HEK293 (cell line): ENCODE measurements around the gene NEFH.
A peak's percentile ranks its signal among the peaks of the same experiment; 100 is the strongest.

Experiments used
- CTCF ChIA-PET: fragments of 350-600 bp; formaldehyde crosslinking; extraction: SDS; loops from one replicate; lab custom pipeline; 2021; ENCODE audit warnings: antibody characterized with exemption; lab: Yijun Ruan, JAX
- POLR2A ChIA-PET: fragments of 300-600 bp; formaldehyde crosslinking; extraction: SDS; loops from one replicate; lab custom pipeline; 2020; ENCODE audit warnings: antibody characterized with exemption, inconsistent platforms; lab: Yijun Ruan, JAX
- H3K27ac ChIP-seq: fragments of 200-500 bp; sonication (Bioruptor generic); 2 replicates; pipeline ENCODE4 v1.5.1; 2014; ENCODE audit warnings: low read depth, low read length, control low read depth, inconsistent platforms; ENCODE audit errors: extremely low read depth
- H3K36me3 ChIP-seq, 2 experiments: fragments of 200-500 bp in 1 of 2; sonication (Bioruptor generic) in 1 of 2; 1 replicate in 1 of 2; 2 replicates in 1 of 2; pipeline ENCODE4 v1.5.1; 2014 to 2017; ENCODE audit warnings: inconsistent platforms in 2 of 2, low read length in 2 of 2; ENCODE audit not compliant: control insufficient read depth in 2 of 2, insufficient read depth in 1 of 2
- H3K4me1 ChIP-seq: fragments of 200-500 bp; sonication (Bioruptor generic); 2 replicates; pipeline ENCODE4 v1.5.1; 2014; ENCODE audit warnings: mild to moderate bottlenecking, low read length, inconsistent platforms; ENCODE audit not compliant: control insufficient read depth, insufficient read depth
- H3K4me3 ChIP-seq: 2 replicates; pipeline ENCODE4 v1.5.1; 2011; ENCODE audit warnings: low read depth, mild to moderate bottlenecking, control low read depth, low read length, moderate library complexity
- H3K9me3 ChIP-seq: fragments of 200-500 bp; sonication (Bioruptor generic); 2 replicates; pipeline ENCODE4 v1.5.1; 2014; ENCODE audit warnings: low read depth, low read length, inconsistent platforms; ENCODE audit not compliant: control insufficient read depth, insufficient read depth
- ATF2 ChIP-seq: fragments of 450-650 bp; formaldehyde crosslinking; IDR thresholded peaks from 2 replicates; pipeline ENCODE4 v1.5.1; 2016; ENCODE audit warnings: missing biosample characterization, missing genetic modification characterization, low read depth
- GLI4 ChIP-seq: fragments of 450-650 bp; formaldehyde crosslinking; IDR thresholded peaks from 2 replicates; pipeline ENCODE4 v1.5.1; 2016; ENCODE audit warnings: missing biosample characterization, missing genetic modification characterization
- GLIS1 ChIP-seq: fragments of 450-650 bp; formaldehyde crosslinking; IDR thresholded peaks from 2 replicates; pipeline ENCODE4 v1.5.1; 2016; ENCODE audit warnings: missing biosample characterization, missing genetic modification characterization
- KLF10 ChIP-seq: fragments of 450-650 bp; IDR thresholded peaks from 2 replicates; pipeline ENCODE4 v1.5.1; 2018; ENCODE audit warnings: missing biosample characterization, mild to moderate bottlenecking, missing genetic modification characterization
- KLF16 ChIP-seq: fragments of 450-650 bp; formaldehyde crosslinking; IDR thresholded peaks from 2 replicates; pipeline ENCODE4 v1.5.1; 2017; ENCODE audit warnings: missing biosample characterization, missing genetic modification characterization
- MYNN ChIP-seq: fragments of 450-650 bp; formaldehyde crosslinking; IDR thresholded peaks from 2 replicates; pipeline ENCODE4 v1.5.1; 2016; ENCODE audit warnings: missing biosample characterization, missing genetic modification characterization, borderline replicate concordance
- OSR2 ChIP-seq: fragments of 450-650 bp; formaldehyde crosslinking; IDR thresholded peaks from 2 replicates; pipeline ENCODE4 v1.5.1; 2016; ENCODE audit warnings: missing biosample characterization, missing genetic modification characterization
- PRDM1 ChIP-seq: fragments of 450-650 bp; formaldehyde crosslinking; IDR thresholded peaks from 2 replicates; pipeline ENCODE4; 2016; ENCODE audit warnings: missing biosample characterization, missing genetic modification characterization
- SCRT1 ChIP-seq: fragments of 450-650 bp; formaldehyde crosslinking; IDR thresholded peaks from 2 replicates; pipeline ENCODE4 v1.5.1; 2016; ENCODE audit warnings: missing biosample characterization, missing genetic modification characterization, borderline replicate concordance
- SP3 ChIP-seq: fragments of 450-650 bp; formaldehyde crosslinking; IDR thresholded peaks from 2 replicates; pipeline ENCODE4 v1.5.1; 2016; ENCODE audit warnings: missing biosample characterization, missing genetic modification characterization
- SP7 ChIP-seq: fragments of 450-650 bp; formaldehyde crosslinking; IDR thresholded peaks from 2 replicates; pipeline ENCODE4 v1.5.1; 2016; ENCODE audit warnings: missing biosample characterization, missing genetic modification characterization
- YY1 ChIP-seq: fragments of 450-650 bp; formaldehyde crosslinking; IDR thresholded peaks from 2 replicates; pipeline ENCODE4 v1.5.1; 2018; ENCODE audit warnings: missing biosample characterization, missing genetic modification characterization
- ZBTB17 ChIP-seq: fragments of 450-650 bp; formaldehyde crosslinking; IDR thresholded peaks from 2 replicates; pipeline ENCODE4 v1.5.1; 2016; ENCODE audit warnings: missing biosample characterization, missing genetic modification characterization
- ZBTB20 ChIP-seq: fragments of 450-650 bp; formaldehyde crosslinking; IDR thresholded peaks from 2 replicates; pipeline ENCODE4 v1.5.1; 2016; ENCODE audit warnings: missing biosample characterization, missing genetic modification characterization
- ZBTB48 ChIP-seq: fragments of 450-650 bp; formaldehyde crosslinking; IDR thresholded peaks from 2 replicates; pipeline ENCODE4 v1.5.1; 2016; ENCODE audit warnings: missing biosample characterization, missing genetic modification characterization
- ZEB2 ChIP-seq: fragments of 450-650 bp; formaldehyde crosslinking; IDR thresholded peaks from 2 replicates; pipeline ENCODE4 v1.5.1; 2016; ENCODE audit warnings: missing biosample characterization, missing genetic modification characterization
- ZNF112 ChIP-seq: fragments of 450-650 bp; formaldehyde crosslinking; IDR thresholded peaks from 2 replicates; pipeline ENCODE4 v1.5.0; 2017; ENCODE audit warnings: missing biosample characterization, missing genetic modification characterization
- ZNF121 ChIP-seq: fragments of 450-650 bp; formaldehyde crosslinking; IDR thresholded peaks from 2 replicates; pipeline ENCODE4 v1.5.1; 2016; ENCODE audit warnings: missing biosample characterization, missing genetic modification characterization
- ZNF155 ChIP-seq: fragments of 450-650 bp; formaldehyde crosslinking; IDR thresholded peaks from 2 replicates; pipeline ENCODE4 v1.5.1; 2016; ENCODE audit warnings: missing biosample characterization, missing genetic modification characterization
- ZNF2 ChIP-seq: fragments of 450-650 bp; formaldehyde crosslinking; IDR thresholded peaks from 2 replicates; pipeline ENCODE4 v1.5.1; 2016; ENCODE audit warnings: missing biosample characterization, missing genetic modification characterization
- ZNF202 ChIP-seq: fragments of 450-650 bp; formaldehyde crosslinking; IDR thresholded peaks from 2 replicates; pipeline ENCODE4 v1.5.1; 2016; ENCODE audit warnings: missing biosample characterization, missing genetic modification characterization, borderline replicate concordance
- ZNF24 ChIP-seq: fragments of 450-650 bp; formaldehyde crosslinking; IDR thresholded peaks from 2 replicates; pipeline ENCODE4 v1.5.1; 2016; ENCODE audit warnings: missing biosample characterization, missing genetic modification characterization
- ZNF324 ChIP-seq: fragments of 450-650 bp; formaldehyde crosslinking; IDR thresholded peaks from 2 replicates; pipeline ENCODE4 v1.5.1; 2016; ENCODE audit warnings: missing biosample characterization, missing genetic modification characterization
- ZNF350 ChIP-seq: fragments of 450-650 bp; formaldehyde crosslinking; IDR thresholded peaks from 2 replicates; pipeline ENCODE4 v1.5.0; 2017; ENCODE audit warnings: missing biosample characterization, mild to moderate bottlenecking, missing genetic modification characterization
- ZNF404 ChIP-seq: fragments of 450-650 bp; formaldehyde crosslinking; IDR thresholded peaks from 2 replicates; pipeline ENCODE4 v1.5.1; 2017; ENCODE audit warnings: missing biosample characterization, missing genetic modification characterization
- ZNF416 ChIP-seq: fragments of 450-650 bp; formaldehyde crosslinking; IDR thresholded peaks from 2 replicates; pipeline ENCODE4 v1.5.1; 2016; ENCODE audit warnings: missing biosample characterization, missing genetic modification characterization
- ZNF449 ChIP-seq: fragments of 450-650 bp; formaldehyde crosslinking; IDR thresholded peaks from 2 replicates; pipeline ENCODE4 v1.5.1; 2017; ENCODE audit warnings: missing biosample characterization, mild to moderate bottlenecking, missing genetic modification characterization, moderate library complexity
- ZNF514 ChIP-seq: fragments of 450-650 bp; formaldehyde crosslinking; IDR thresholded peaks from 2 replicates; pipeline ENCODE4 v1.5.1; 2016; ENCODE audit warnings: missing biosample characterization, missing genetic modification characterization
- ZNF544 ChIP-seq: fragments of 450-650 bp; formaldehyde crosslinking; IDR thresholded peaks from 2 replicates; pipeline ENCODE4 v1.5.0; 2017; ENCODE audit warnings: missing biosample characterization, missing genetic modification characterization
- ZNF555 ChIP-seq: fragments of 450-650 bp; formaldehyde crosslinking; conservative IDR thresholded peaks from 2 replicates; pipeline ENCODE4 v1.5.1; 2017; ENCODE audit warnings: missing biosample characterization, mild to moderate bottlenecking, missing genetic modification characterization, inconsistent platforms
- ZNF558 ChIP-seq: fragments of 450-650 bp; formaldehyde crosslinking; IDR thresholded peaks from 2 replicates; pipeline ENCODE4 v1.5.1; 2016; ENCODE audit warnings: missing biosample characterization, missing genetic modification characterization
- ZNF585B ChIP-seq: fragments of 450-650 bp; formaldehyde crosslinking; IDR thresholded peaks from 2 replicates; pipeline ENCODE4 v1.5.1; 2016; ENCODE audit warnings: missing biosample characterization, missing genetic modification characterization
- ZNF600 ChIP-seq: fragments of 450-650 bp; formaldehyde crosslinking; IDR thresholded peaks from 2 replicates; pipeline ENCODE4 v1.5.1; 2016; ENCODE audit warnings: missing biosample characterization, missing genetic modification characterization
- ZNF610 ChIP-seq: fragments of 450-650 bp; formaldehyde crosslinking; IDR thresholded peaks from 2 replicates; pipeline ENCODE4 v1.5.1; 2016; ENCODE audit warnings: missing biosample characterization, missing genetic modification characterization, borderline replicate concordance
- ZNF626 ChIP-seq: fragments of 450-650 bp; sonication (Bioruptor Pico); formaldehyde crosslinking; IDR thresholded peaks from 2 replicates; pipeline ENCODE4 v1.5.1; 2018; ENCODE audit warnings: missing biosample characterization, missing genetic modification characterization, inconsistent platforms
- ZNF654 ChIP-seq: fragments of 450-650 bp; formaldehyde crosslinking; IDR thresholded peaks from 2 replicates; pipeline ENCODE4 v1.5.1; 2016; ENCODE audit warnings: low read depth, missing biosample characterization, missing genetic modification characterization
- ZNF664 ChIP-seq: fragments of 450-650 bp; formaldehyde crosslinking; IDR thresholded peaks from 2 replicates; pipeline ENCODE4 v1.5.1; 2016; ENCODE audit warnings: missing biosample characterization, missing genetic modification characterization
- ZNF747 ChIP-seq: fragments of 450-650 bp; formaldehyde crosslinking; IDR thresholded peaks from 2 replicates; pipeline ENCODE4 v1.5.1; 2016; ENCODE audit warnings: missing biosample characterization, missing genetic modification characterization
- ZNF777 ChIP-seq: fragments of 450-650 bp; formaldehyde crosslinking; IDR thresholded peaks from 2 replicates; pipeline ENCODE4 v1.5.1; 2017; ENCODE audit warnings: missing biosample characterization, missing genetic modification characterization, borderline replicate concordance
- ZSCAN16 ChIP-seq: fragments of 450-650 bp; formaldehyde crosslinking; IDR thresholded peaks from 2 replicates; pipeline ENCODE4 v1.5.1; 2016; ENCODE audit warnings: missing biosample characterization, missing genetic modification characterization

The NEFH gene

GRCh38 chr22:29470159-29470855, 9.7 kb upstream of the NEFH start (continued):
- no peak for TF ChIP-seq ZNF747
- TF ChIP-seq ZNF350 (tag by site-specific recombination), result no peak
- TF ChIP-seq ZNF585B (tag by site-specific recombination), result 0 out of 2 replicates have a peak, but pooled peaks have one; percentile 13
- peak; percentile 71 for TF ChIP-seq SP7 (tag by site-specific recombination)
- TF ChIP-seq ZNF664 (tag by site-specific recombination), result no peak
- no peak for TF ChIP-seq ZNF626 (tag by site-specific recombination)
- TF ChIP-seq ZBTB17, result peak; percentile 97
- no peak for TF ChIP-seq MYNN (tag by site-specific recombination)
- 0 out of 2 replicates have a peak, but pooled peaks have one; percentile 30 for TF ChIP-seq ZNF24 (tag by site-specific recombination)
- 0 out of 2 replicates have a peak, but pooled peaks have one; percentile 39 for TF ChIP-seq ZNF600 (tag by site-specific recombination)
- TF ChIP-seq ZNF558 (tag by site-specific recombination), result no peak
- TF ChIP-seq GLIS1 (tag by site-specific recombination), result peak; percentile 18; the same call in 1 of the 2 replicates
- peak; percentile 83 for TF ChIP-seq SP3 (tag by site-specific recombination)
- TF ChIP-seq ZNF121 (tag by site-specific recombination), result no peak
- no peak for TF ChIP-seq YY1
- TF ChIP-seq ZNF654 (tag by site-specific recombination), result peak; percentile 35; the same call in 1 of the 2 replicates
- peak; percentile 58; the same call in 1 of the 2 replicates for TF ChIP-seq ZEB2
- TF ChIP-seq ZNF202, result no peak
- TF ChIP-seq ZNF324 (tag by site-specific recombination), result 0 out of 2 replicates have a peak, but pooled peaks have one; percentile 27
- TF ChIP-seq ZBTB20 (tag by site-specific recombination), result peak; percentile 73; the same call in 1 of the 2 replicates
- peak; percentile 91 for TF ChIP-seq ZNF2 (tag by site-specific recombination)
- no peak for TF ChIP-seq SCRT1 (tag by site-specific recombination)
- no peak for TF ChIP-seq ZNF404 (tag by site-specific recombination)

GRCh38 chr22:29473001-29473400, 7.0 kb upstream of the NEFH start:
- CTCF ChIA-PET, result interaction anchor here (0.5 to 2.4 kb wide), 3 partner anchors 18 to 1140 kb away, joined by 4 to 12 read pairs (median 5); no protein-coding TSS in a partner anchor
- H3K4me1 ChIP-seq, result no peaks in the 10 kb centered on the region
- no peaks in the 10 kb centered on the region for H3K9me3 ChIP-seq
- no peaks in the 10 kb centered on the region for H3K36me3 ChIP-seq
- TF ChIP-seq GLI4 (tag by site-specific recombination), result no peak
- TF ChIP-seq ZNF777 (tag by site-specific recombination), result no peak
- TF ChIP-seq ATF2 (tag by site-specific recombination), result no peak
- no peak for TF ChIP-seq ZBTB48
- no peak for TF ChIP-seq ZNF610 (tag by site-specific recombination)
- no peak for TF ChIP-seq ZNF555 (tag by site-specific recombination)
- TF ChIP-seq ZNF112 (tag by site-specific recombination), result no peak
- no peak for TF ChIP-seq ZNF514 (tag by site-specific recombination)
- TF ChIP-seq ZNF600 (tag by site-specific recombination), result no peak
- TF ChIP-seq ZNF416 (tag by site-specific recombination), result no peak
- TF ChIP-seq KLF16 (tag by site-specific recombination), result no peak
- no peak for TF ChIP-seq PRDM1 (tag by site-specific recombination)
- no peak for TF ChIP-seq OSR2 (tag by site-specific recombination)
- no peak for TF ChIP-seq ZSCAN16
- no peak for TF ChIP-seq ZNF544 (tag by site-specific recombination)
- TF ChIP-seq ZNF449 (tag by site-specific recombination), result no peak
- no peak for TF ChIP-seq KLF10 (tag by site-specific recombination)
- TF ChIP-seq ZNF155 (tag by site-specific recombination), result no peak
- TF ChIP-seq, all 188 proteins: peak for 0
- POLR2A ChIA-PET, result no interaction called here
- Histone ChIP-seq H3K27ac (no peak overlapping the region), H3K4me3 (no peak overlapping the region)
